GM12872 (cell line): ENCODE results near the gene MLH3.

Experiments
- CTCF ChIP-seq: IDR thresholded peaks from 3 replicates; pipeline ENCODE4 v1.5.1; 2011; ENCODE audit warnings: low read depth, mild to moderate bottlenecking, low read length, moderate library complexity; ENCODE audit not compliant: insufficient read depth

The MLH3 gene

GRCh38 chr14:75079521-75079920, 28.3 kb upstream of the MLH3 start:
- no peak for TF ChIP-seq CTCF

GRCh38 chr14:75077794-75078193, 26.5 kb upstream of the MLH3 start:
- no peak for TF ChIP-seq CTCF

GRCh38 chr14:75070383-75070782, 19.1 kb upstream of the MLH3 start:
- TF ChIP-seq CTCF, result no peak

GRCh38 chr14:75069811-75070145, 18.5 kb upstream of the MLH3 start:
- no peak for TF ChIP-seq CTCF

- no peak for TF ChIP-seq CTCF
Measured at GRCh38 chr14:75069121-75069810, 18.0 kb upstream of the MLH3 start, which contains the start of gene ZC2HC1C. Gene ZC2HC1C, plus strand, starts transcription at chr14:75069641. Its CDS starts 933 bp downstream, at chr14:75070574.

- TF ChIP-seq CTCF, result no peak
Measured at GRCh38 chr14:75068294-75069120, 17.2 kb upstream of the MLH3 start.

GRCh38 chr14:75067212-75067611, 15.9 kb upstream of the MLH3 start:
- no peak for TF ChIP-seq CTCF
